Activated T-cell treated with anti-CD3 and anti-CD28 coated beads for 1 hour (primary cell): ENCODE measurements around the gene RASAL2.
"Not testable (repeated sequence)": the region's sequence is repeated elsewhere in the genome, so short reads cannot be mapped to it uniquely, and the experiment has no call there.

Experiments used
- DNase-seq: peaks from one replicate; pipeline ENCODE4 v3.0.0-alpha.2; 2020; ENCODE audit warnings: low read depth

RASAL2 gene

GRCh38 chr1:178345807-178346206 is 251.9 kb downstream of the RASAL2 start:
- DNase-seq = no peak

DNA sequence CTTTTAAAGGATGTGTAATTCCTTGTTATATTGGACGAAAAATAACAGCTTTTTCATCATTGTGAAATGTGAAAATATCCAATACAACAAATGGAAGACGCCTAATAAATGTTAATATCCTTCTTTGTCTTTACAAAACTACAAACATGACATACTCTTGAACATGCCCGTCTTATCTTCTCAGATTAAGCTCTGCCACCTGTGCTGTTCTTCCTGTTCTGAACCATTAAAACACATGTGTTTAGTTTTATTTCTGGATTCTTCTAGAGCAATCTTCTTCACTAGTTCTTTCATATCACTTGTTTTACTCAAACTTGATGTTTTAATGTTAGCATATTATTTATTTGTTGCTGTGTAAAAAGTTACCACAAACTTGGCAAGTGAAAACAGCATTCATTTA is 255.9 kb downstream of the RASAL2 start:
- DNase-seq = no peak

GRCh38 chr1:178351911-178352310 is 258.0 kb downstream of the RASAL2 start:
- DNase-seq = not testable (repeated sequence)

GRCh38 chr1:178352790-178353416 is 259.0 kb downstream of the RASAL2 start:
- no peak for DNase-seq

GRCh38 chr1:178353524-178353923 is 259.6 kb downstream of the RASAL2 start:
- no peak for DNase-seq

GRCh38 chr1:178354816-178355215 is 260.9 kb downstream of the RASAL2 start:
- no peak for DNase-seq

GRCh38 chr1:178356299-178356698 is 262.4 kb downstream of the RASAL2 start:
- no peak for DNase-seq

DNA sequence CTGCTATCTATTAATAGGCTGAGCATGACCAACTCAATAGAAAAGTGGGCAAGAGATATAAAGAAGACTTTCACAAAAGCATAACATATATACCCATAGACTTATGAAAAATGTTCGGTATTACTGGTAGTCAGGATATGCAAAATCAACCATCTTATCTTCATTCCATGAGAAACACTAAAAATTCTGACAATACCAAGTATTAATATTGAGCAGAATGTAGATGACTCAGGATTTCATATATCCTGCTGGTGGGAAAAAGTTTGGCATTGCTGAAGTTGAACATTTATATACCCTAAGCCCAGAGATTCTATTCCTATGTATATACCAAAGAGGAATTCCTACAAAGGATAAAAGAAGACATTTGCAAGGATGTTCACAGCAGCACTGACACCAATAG is 264.6 kb downstream of the RASAL2 start:
- no peak for DNase-seq

- DNase-seq = no peak
Observed at GRCh38 chr1:178360421-178360820, 266.5 kb downstream of the RASAL2 start.

- DNase-seq = no peak
Observed at GRCh38 chr1:178361847-178362246, 267.9 kb downstream of the RASAL2 start.

- DNase-seq = no peak
Observed at GRCh38 chr1:178362747-178363146, 268.8 kb downstream of the RASAL2 start.

DNA sequence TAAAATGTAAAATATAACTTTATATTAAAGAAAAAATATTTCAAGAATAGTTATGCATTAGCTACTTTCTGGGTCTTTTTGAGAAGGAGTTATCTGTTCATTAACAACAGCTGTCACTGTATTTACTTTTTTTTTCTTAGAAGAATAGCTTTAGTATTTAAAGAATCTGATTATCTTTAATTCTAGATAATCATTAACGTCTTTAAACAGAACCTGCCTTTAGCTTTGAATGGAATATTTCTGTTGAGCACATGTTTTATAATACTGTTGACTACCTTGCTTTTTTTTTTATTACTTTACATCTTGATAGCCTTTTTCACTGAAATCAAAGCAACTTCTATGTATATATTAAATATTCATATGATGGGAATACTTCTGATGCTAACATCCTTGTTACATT is 270.9 kb downstream of the RASAL2 start:
- no peak for DNase-seq

- DNase-seq = no peak
Observed at GRCh38 chr1:178367151-178367550, 273.2 kb downstream of the RASAL2 start.

GRCh38 chr1:178368208-178368607 is 274.3 kb downstream of the RASAL2 start:
- no peak for DNase-seq

- no peak for DNase-seq
Observed at GRCh38 chr1:178371235-178371634, 277.3 kb downstream of the RASAL2 start.

DNA sequence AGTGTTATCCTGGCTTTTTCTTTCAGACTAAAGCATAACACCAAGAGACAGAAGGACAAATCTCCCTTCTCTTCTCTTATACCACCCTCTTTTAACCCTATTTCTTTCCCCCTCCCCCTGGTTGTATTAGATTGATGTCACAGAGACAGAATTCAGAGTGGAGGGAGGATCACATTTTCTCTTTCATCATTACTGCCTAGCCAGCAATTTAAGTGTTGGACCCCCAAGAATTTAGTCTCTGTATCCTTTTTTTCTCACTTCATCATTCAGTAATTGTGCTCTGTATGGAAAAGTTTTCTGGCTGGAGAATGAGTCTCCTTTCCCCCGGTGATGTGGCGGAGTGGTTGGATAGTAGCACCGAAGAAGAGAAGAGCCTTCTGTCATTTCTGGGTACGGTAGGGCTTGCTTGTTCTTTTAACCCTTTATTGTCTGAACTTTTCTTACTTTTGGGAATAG is 278.1 kb downstream of the RASAL2 start:
- no peak for DNase-seq

GRCh38 chr1:178374016-178374415 is 280.1 kb downstream of the RASAL2 start:
- no peak for DNase-seq

DNA sequence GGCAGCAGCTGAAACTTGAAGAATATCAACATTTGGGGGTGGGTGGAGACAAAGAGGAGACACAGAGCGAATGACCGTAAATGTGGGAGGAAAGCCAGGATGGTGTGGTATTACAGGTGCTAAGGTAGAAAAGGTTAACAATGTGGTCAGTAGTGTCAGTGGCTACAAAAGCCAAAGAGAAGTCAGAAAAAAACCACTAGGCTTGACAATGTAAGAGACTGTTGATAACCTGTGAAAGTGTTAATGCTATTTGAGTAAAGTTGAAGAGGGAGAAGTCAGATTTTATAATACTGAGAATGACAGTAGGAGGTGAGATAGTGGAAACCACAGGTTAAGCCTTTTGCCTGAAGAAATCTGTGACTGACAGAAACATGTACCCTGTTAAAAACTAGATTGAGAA is 282.1 kb downstream of the RASAL2 start:
- DNase-seq = no peak

DNA sequence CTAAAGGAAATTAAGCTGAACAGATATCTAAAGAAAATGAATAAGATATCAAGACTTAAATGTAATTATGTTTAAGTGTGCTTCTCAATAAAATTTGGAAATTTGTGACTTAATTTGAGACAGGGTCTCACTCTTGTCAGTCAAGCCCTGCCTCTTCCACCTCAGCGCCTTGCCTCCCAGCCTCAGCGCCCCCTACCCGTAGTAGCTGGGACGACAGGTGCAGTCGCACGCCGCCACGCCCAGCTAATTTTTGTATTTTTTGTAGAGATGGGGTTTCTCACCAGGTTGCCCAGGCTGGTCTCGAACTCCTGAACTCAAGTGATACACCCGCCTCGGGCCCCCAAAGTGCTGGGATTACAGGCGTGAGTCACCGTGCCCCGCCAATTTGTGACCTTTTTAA is 285.9 kb downstream of the RASAL2 start:
- DNase-seq = no peak

GRCh38 chr1:178382372-178382771 is 288.5 kb downstream of the RASAL2 start:
- DNase-seq = no peak

GRCh38 chr1:178385662-178386061 is 291.8 kb downstream of the RASAL2 start:
- no peak for DNase-seq

GRCh38 chr1:178388418-178389145 is 294.7 kb downstream of the RASAL2 start:
- DNase-seq = no peak

DNA sequence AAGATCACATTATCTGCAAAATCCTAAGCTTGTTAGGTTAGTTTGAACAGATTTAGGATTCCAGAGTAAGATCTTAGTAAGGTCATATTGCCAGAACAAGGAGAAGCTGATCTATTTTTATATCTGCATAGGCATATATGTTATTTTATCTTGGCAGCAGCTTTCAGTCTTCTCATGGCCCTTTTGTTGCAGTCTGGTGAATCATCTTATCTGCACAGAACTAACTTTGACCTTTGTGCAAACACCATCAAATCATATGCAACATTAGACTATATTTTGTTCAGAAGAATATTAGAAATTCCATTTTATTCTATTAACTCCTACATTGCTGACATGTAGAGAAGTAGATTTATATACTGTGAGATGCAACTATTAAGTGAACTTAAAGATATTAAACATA is 295.5 kb downstream of the RASAL2 start:
- DNase-seq = no peak

GRCh38 chr1:178390280-178390679 is 296.4 kb downstream of the RASAL2 start:
- DNase-seq = not testable (repeated sequence)
